GM18909 (cell line): ENCODE measurements around the gene KCNK16.

Source experiments
- ATAC-seq: cut with Tn5 transposase; IDR thresholded peaks from one replicate; pipeline ENCODE4 v1.9.1; 2021; ENCODE audit warnings: mild to moderate bottlenecking; ENCODE audit not compliant: unreplicated experiment, poor library complexity

Gene KCNK16

DNA sequence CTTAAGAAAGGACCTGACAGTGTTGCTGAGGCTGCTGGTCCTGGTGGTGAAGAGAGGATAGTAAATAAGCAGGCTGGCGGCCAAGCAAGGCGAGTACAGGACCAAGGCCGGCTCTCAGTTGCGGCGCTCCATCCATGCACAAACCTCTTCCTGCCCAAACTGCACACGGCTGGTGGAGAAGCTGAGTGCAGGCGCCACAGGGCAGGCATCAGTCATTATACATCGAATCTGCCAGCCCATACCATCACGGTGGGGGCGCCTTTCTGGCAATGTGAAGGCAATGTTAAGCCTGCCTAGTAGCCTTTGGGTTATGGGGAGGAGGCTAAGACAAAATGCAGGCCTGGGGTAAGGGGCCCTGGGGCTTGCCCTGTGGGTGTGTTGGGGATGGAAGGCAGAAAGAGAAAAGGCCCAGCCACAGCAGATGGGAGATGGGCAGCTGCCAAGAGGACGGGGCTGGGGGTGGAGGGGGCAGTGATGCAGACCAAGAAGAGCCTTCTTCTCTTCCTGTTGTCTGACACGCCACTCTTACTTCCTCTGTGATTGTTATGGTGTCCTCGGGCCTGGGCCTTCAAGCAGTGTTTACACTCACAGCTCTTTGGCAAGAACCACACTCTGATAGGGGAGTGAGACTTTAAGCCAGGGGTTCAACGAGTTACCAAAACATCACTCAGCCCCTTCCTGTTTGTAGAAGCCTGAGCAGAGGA is 20.3 kb upstream of the KCNK16 start:
- peak; percentile 66 for ATAC-seq

DNA sequence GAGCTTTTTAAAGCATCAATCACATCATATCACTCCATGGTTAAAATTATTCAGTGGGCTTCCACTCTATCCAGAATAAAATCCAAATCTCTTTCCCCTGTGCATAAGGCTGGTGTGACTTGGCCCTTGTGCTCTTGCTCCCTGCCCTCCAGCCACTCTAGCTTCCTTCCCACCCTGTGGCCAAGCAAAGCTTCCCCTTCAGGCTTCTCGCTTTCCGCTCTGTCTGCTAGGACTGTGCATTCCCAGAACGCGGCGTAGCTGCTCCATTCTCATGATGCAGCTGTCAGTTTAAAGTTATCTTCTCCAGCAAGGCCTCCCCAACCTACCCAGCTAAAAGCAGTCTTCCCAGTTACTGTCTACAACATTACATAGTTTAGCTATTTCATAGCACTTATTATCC is 19.4 kb upstream of the KCNK16 start:
- ATAC-seq = no peak

DNA sequence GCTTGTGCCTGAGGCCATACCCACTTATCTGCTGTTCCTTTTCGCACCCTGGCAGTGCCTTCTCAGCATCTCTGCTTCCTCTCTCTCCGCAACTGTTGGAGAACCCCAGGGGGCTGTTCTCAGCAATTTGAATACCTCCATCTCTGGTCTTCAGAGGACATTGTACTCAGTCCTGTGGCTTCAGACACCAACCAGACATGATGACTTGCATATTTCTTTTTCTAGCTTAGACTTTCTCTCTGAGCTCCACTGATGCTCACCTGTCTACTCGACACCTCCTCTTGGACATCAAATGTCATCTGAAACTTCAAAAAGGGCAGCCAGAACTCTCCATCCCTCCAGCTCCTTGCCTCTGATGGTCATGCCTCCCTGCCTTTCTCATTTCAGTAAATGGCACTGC is 18.9 kb upstream of the KCNK16 start:
- no peak for ATAC-seq

DNA sequence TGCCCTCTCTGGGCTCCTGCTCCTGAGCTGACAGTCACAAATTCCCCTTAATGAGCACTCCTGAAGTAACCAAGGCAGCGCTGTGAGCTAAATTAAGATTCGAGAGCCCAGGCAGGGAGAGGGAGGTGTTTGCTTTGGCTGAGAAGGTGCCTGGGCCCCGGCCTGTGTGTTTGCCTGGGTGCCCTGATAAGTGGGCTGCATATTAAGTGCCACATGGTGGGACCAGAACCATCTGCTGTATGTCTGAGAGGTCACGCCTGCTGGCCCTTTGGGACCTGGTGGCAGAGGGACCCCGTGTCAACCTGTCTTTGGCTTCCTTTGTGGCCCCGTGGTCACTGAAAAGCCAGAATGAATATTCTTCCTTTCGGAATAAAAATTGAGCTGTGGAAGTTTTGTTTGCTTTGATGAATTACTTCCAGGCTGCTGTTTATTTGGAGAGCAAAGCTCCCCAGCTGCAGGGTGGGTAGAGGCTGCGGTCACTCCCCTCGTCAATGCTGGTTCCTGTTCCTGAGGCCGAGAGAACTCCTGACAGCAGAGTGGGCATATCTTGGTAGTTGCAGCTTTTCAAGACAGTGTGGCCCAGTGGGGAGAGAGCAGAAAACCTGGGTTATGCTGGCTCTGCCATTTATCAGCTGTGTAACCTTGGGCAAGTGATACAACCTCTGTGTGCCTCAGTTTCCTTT is 17.5 kb upstream of the KCNK16 start:
- no peak for ATAC-seq

DNA sequence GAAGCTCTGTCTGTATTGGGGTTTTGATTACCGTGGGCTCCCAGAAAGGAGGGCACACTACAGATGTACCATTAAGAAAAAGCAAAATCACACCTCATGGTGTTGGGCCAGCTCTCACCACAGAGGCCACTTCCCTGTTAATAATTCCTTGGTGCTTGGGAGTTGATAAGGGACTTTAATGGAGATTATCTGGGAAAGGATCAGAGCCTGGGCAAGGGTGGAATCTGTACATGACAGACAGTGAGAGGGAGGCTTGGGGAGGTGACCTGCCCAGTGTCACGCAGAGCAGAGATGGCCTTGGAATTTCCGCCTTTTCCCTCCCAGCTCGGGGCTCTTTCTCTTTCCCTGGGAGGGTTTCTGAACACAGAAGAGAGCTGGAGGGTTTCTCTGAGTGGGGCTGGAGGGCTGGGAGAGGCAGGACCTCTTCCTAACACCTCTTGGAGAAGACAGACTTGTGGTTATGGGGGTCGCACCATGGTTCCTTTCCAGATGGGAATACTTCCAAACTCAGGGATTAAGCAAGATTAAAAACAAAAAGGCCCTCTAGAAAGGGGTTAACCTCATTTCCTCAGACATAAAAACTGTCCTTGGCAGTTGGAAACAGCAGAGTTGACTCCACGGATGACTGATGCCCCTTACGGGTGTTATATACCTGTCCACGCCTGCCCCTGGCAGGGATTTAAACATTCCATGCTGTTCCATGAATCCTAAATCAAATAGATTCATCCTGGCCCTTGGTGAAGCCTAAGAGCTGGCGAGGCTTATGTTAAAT is 16.8 kb upstream of the KCNK16 start:
- ATAC-seq = no peak

DNA sequence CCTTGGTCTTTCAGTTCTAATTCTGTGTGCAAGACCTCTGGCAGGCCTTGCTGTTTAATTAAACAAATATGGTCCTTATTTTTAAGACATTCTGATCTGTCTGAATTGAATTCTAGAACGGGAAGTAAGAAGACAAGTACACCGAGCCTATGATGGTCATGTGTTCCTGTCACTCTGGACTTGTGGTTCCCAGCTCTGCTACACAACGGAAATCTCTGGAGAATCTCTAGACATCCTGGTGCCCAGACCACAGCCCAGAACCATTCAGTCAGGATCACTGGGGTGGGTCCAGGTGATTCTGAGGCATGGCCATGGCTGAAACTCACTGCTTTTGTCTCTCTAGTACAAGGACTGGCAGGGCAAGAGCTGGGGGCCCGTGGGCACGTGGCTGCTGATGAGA is 15.9 kb upstream of the KCNK16 start:
- no peak for ATAC-seq

DNA sequence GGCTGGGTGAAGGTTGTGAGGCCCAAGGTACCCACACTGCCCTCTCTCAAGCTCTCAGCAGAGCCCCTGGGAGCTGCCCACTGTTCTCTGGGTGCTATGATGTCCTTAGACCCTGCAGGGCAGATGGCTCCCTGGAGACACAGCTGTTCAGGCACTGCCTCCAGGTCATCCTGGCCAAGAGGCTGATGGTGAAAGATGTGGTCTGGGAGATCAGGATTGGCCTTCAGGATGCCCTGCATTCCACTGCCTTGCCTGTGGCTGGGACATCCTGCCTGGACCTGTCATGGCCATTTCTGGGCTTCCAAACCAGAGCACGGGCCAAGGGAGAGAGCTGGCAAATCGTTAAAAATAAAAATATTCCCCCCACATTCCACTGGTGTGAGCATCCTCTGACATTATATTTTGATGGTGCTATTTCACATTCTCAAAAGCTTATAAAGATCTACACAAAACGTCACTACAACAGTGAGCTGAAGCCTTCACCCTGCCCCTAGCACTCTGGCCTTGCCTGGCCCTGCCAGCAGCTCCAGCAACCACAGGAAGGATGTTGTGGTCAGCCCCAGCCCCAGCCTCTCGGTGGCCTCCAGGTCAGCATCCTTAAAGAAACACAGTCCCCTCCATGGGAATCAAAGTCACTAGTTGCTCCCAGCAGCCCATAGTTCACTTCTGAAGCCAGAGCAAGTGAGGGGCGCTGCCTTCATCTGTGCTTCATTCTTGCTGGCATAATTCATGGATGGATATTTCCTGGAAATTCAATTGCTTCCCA is 13.5 kb upstream of the KCNK16 start:
- ATAC-seq = peak; percentile 56

DNA sequence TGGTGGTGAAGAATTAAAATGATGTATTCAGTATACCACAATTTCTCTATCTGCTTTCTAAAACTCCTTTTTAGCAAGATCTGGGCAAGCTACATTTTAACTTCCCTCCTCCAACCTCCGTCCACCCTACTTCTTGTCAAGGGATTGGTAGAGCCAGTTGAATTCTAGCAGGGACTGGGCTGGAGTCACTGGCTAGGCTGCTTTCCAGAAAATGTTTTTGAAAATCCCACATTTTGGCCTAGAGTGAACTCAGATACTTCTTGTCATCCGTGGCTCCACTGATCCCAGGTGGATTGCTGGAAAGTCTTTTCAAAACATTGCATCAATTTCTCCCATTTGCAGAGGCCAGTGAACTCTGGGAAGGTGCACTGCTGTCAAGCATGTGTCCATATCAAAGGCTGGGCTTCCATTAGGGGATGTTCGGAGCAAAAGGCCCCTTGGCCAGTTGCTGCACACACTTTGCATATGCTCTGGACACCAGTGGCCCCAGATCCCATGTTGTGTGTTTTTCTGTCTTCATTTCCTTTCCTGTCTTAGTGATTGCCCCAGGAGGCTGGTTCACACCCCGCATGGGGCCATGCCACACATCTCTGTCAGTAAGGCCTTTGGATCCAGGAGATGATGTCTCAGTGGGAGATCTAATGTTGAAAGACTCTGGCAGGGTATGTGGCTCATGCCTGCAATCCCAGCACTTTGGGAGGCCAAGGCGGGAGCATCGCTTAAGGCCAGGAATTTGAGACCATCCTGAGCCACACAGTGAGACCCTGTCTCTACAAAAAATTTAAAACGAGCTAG is 11.3 kb upstream of the KCNK16 start:
- no peak for ATAC-seq

DNA sequence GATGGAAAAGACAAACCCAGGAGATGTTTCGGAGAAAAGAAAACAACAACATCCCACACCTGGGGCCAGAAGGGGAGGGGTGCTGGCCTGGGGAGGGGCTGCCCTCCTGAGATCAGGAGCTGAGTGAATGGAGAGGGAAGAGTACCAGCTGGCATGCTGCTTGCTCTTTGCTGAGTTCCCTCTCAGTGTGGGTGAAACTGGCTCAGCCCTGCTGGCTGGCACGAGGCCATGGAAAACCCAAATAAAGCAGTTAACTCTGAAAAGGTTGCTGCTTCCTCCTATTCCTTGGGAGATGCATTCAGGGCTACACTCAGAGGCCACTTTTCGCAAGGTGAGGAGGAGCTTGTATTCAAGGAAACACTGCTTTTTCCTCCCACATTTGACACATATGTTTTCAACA is 8.0 kb upstream of the KCNK16 start:
- ATAC-seq = no peak

DNA sequence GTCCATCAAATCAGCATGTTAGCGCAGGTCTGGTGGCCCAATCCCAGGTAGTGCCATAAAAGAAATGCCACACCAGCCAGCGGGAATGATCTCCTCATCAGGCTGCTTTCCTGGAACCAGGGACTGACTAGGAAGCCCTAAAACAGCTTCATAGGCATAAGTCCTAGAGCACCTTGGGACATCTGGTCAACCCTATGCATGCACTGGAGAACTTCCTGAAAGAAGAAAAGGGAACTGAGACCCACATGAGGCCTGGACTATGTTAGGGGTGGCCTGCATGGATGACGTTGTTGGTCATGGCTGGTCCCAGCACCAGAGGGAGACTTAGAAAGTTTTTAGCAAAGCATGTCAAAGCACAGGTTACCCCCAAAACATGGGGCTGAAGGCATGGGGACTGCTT is 7.6 kb upstream of the KCNK16 start:
- peak; percentile 88 for ATAC-seq

DNA sequence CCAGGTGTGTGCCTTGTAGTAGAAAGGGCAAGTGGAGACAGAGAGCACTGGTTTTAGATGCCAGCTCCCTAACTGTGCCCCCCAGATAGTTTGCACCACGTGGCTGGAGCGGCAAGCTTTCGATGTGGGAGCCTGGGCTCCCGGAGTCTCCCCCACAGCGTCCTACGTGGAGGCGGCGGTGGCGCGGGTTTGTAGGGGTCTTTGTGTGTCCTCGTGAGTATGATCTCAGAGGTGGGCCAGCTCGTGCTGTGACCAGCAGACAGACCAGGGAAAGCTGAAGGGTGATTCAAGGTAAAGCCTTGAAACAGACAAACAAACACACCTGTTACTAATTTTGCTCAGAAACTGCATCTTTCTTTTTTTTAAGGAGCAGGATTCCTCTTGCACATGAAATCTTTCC is 5.6 kb upstream of the KCNK16 start:
- ATAC-seq = no peak

DNA sequence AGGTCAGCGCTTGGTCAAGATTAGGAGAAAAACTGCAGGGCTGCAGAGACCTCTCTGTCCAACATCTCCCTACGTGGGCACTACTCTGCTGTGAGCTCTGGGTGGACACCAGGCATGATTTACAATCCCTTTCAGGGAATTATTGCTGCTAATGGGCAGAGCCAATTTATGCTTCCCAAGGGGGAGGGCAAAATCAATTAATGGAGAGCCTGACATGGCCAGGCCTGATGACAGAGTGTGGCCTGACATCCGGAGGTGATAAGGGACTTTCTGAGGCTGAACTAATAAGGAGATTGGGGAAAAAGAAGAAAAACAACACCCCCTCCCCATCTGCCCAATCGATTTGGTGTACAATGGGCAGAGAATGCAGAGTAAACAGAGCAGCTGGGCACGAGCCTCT is 5.0 kb upstream of the KCNK16 start:
- ATAC-seq = no peak

DNA sequence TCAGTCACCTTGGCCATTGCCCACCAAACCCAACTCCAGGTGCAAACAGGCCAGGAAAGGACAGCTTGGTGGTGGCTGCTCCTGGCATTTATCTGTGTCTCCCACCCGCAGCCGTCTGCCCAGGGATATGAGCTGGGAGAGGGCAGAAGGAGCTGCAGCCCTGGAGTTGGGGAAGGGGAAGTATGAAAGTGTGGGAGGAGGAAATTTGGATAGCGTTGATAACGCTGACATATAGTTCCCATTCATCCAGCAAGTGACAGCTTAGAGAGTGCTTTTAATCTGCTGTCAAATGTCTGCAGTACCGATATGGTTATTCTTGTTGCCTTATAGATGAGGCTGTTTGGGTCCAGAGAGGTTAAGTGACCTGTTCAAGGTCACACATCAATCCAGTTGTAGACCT is 741 bp downstream of the KCNK16 start:
- ATAC-seq = no peak

DNA sequence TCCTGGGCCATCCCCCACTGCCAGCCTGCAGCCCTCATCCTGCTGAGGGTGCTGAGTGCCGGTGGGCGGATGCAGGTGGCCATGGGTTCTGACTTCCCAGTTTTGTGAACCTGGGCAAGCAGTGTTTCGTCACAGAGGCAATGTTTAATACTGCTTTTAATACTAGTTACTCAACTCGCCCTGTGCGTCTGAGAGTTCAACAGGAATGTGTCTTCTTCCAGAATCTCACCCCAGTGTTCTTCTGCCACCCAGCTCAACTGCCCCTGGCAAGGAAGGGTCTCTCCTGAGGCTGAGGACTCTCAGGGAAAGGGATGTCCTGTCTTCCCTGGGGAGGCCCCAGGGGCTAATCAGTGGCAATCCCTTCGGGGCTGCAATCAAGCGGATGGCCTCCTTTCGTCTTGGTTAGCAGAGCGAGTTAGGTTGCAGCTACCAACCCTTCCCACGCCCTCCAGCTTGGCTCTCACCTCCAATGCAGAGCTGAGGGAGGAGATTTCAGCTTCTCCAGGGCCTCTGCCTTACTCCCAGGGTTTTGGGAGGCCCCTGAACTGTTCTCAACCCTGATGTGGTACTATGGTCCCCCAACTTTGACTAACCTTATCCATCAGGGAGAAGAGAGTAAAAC is 2.0 kb downstream of the KCNK16 start:
- ATAC-seq = no peak

DNA sequence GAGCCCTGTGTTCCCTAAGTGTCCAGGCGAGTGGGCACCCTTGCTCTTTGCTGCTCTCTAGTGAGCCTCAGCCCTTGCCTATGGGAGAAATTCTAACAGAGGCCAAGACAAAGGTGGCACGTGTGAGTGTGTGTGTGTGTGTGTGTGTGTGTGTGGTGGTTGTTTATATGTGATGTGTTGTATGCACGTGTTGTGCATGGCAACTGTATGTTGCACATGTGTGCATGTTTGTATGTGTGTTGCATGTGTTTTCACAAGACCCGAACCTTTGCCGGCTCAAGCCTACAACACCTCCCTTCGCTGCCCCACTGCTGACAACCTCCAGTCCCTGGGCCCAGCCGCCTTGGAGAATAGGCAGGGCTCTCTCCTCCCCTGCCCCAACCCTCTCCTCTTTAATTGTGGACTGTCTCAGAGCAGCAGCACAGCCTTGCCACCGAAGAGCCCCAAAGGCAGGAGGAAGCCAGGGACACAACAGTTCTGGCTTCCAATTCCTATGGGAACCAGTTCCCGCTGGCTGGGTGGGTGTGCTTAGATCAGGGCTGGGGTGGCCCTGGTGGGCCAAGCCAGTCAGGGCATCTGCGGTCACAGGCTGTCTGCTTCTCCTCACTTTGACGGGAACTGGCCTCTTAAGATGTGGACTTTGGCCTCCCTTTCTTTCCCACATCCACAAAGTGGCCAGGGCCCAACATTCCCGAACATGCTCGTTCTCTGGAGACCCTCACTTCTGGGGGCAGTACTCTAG is 2.7 kb downstream of the KCNK16 start:
- ATAC-seq = no peak

DNA sequence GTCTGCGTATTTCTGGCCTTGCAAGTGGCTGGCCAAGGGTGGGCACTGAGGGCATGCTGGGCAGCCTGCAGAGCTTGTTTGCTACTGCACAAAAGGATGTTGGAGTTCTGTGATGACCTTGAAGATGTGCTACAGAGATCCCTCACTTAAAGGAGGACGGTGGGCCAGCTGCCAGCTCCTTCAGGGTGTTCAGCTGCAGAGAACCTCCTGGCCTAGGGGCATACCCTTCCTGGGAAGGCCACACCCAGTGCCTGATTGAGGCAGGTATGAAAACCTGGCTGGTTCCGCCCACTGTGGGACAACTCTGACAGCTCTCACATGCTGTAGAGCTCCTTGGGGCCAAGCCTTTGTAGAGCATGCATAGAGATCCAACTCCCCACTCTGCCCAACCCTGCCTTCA is 5.2 kb downstream of the KCNK16 start:
- ATAC-seq = no peak

DNA sequence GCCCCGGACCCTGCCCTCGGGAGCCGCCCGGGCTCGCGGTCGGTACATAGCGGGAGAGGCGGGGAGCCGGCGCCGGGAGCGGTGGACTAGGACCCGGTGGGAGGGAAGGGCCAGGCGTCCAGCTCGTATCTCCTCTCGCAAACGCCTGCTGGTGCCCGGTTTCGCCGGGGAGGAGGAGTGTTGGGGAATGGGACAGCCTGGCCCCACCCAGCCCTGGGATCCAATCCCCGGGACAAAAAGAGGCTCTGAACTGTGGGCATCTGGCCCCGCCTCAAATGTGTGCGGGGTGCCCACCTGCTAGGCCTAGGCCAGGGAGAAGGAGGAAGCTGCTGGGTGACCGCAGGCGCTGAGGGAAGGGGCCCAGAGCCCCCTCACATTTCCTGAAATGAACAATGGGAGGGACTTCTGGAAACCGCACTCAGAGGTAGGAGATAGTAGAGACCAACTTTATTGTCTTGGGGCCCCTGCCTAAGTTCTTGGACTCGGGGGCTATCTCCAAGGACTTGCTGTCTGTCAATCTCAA is 8.2 kb downstream of the KCNK16 start, which contains the start of gene KCNK17:
KCNK17 (minus strand) TSS at position 147 of the 523 bp plus-strand sequence; CDS start at position 48, 99 bp downstream.
- no peak for ATAC-seq

DNA sequence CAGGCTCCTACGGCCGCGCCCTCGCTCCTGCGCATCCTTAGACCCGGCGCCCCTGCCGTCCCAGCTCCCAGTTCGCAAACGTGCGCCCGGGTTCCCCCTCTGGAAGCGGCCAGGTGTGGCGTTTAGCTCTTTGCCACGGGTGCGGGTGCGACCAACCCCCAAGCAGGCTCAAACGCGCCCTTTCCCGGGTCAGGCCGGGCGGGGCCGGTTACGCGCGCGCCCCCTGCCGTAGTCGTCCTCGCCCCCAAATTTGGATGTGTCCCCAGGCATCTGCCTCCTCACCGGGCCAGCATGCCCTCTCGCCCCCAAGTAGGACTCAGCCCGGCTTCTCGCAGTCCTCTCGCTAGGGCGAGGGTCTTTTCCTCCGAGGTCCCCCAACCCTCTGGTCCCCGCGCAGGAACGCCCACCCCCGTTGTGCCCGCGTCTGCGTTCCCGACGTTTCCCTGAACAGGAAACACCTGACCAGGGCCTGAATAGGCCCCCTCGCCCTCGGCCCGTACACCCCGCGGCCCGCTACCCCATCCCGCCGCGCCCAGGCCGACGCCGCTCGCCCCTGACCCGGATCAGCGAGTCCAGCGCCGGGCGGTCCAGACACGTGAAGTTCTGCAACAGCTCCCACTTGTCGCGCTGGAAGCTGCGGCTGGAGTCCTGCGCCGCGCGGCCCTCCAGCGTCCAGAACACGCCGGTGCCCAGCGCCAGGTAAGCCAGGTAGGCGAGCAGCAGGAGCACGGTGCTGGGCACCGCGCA is 8.8 kb downstream of the KCNK16 start:
- ATAC-seq = no peak
